Hepatic stellate cell (primary cell): ENCODE results near the gene EML4.
"Not testable (repeated sequence)": the region's sequence is repeated elsewhere in the genome, so short reads cannot be mapped to it uniquely, and the experiment has no call there.

Experiments used
- DNase-seq: peaks from one replicate; pipeline ENCODE4 v3.0.0; 2011; ENCODE audit warnings: low spot score

Gene EML4

GRCh38 chr2:42353792-42354429, 184.8 kb downstream of the EML4 start:
- no peak for DNase-seq

GRCh38 chr2:42359304-42359964, 190.3 kb downstream of the EML4 start:
- DNase-seq = no peak

GRCh38 chr2:42359965-42360483, 190.9 kb downstream of the EML4 start:
- no peak for DNase-seq

- no peak for DNase-seq
Measured at GRCh38 chr2:42360493-42360889, 191.3 kb downstream of the EML4 start.

DNA sequence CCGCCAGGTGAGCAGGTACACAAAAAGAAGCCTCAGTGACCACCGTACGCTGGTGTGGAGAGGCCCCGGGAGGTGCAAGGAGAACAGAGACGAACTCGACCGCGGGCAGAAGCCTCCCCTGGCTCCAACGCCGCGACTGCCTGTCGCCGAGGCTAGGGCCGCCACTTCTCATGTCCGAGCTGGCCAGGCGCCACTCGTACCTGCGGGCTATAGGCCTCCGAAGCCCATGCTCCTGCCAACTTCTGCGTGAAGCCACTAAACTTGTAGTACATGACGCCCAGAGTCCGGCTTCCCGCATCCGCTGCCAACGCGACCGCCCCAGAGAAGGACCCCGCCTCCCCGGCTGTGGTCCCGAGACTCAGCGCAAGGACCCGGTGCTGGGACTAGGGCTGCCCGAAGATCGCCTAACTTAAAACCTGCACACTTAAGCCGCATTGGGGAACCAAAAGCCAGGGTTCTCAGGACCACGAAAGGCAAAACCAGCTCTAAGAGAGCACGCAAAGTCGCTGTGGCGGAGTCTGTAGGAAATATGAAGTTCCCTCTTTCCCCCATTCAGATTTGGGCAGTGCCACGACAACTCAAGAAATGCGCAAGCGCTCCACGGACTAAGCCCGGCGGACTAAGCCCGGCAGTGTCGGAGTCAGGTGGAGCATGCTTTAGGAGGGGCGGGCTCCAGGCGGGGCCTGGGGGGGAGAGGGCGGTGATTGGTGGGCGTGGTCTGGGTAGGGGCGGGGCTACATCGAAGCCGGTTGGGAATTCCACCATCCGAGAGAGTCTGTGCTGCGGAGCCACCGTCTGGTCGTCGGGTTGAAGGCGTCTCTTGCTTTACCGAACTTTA, 192.0 kb downstream of the EML4 start, which contains the start of gene COX7A2L:
Gene COX7A2L, minus strand, starts transcription at position 328 of the 838 bp plus-strand sequence. Its CDS starts 56 bp downstream, at position 272.
- peak; percentile 99 for DNase-seq

- no peak for DNase-seq
Measured at GRCh38 chr2:42361728-42362283, 192.7 kb downstream of the EML4 start.

GRCh38 chr2:42363413-42363812, 194.3 kb downstream of the EML4 start:
- no peak for DNase-seq

- no peak for DNase-seq
Measured at GRCh38 chr2:42364658-42365057, 195.5 kb downstream of the EML4 start.

GRCh38 chr2:42366411-42366810, 197.3 kb downstream of the EML4 start:
- DNase-seq = no peak

DNA sequence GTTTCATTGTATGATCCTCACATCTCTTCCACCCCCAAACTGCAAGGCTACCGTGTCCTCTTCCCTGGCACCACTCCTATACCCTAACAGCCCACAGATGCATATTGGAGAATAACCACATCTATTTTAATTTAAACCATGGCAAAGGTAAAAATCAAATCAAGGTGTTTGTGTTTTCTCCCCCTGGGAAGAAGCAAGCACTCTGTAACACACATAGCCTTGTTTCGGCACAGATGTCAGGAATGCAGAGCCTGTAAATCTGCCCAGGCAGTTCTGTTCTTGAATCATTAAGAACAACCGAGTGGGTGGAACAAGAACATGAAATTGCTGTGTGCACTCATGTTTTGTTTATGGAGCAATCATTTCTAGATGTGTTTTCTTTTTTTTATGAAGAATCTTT, 198.7 kb downstream of the EML4 start:
- DNase-seq = no peak

DNA sequence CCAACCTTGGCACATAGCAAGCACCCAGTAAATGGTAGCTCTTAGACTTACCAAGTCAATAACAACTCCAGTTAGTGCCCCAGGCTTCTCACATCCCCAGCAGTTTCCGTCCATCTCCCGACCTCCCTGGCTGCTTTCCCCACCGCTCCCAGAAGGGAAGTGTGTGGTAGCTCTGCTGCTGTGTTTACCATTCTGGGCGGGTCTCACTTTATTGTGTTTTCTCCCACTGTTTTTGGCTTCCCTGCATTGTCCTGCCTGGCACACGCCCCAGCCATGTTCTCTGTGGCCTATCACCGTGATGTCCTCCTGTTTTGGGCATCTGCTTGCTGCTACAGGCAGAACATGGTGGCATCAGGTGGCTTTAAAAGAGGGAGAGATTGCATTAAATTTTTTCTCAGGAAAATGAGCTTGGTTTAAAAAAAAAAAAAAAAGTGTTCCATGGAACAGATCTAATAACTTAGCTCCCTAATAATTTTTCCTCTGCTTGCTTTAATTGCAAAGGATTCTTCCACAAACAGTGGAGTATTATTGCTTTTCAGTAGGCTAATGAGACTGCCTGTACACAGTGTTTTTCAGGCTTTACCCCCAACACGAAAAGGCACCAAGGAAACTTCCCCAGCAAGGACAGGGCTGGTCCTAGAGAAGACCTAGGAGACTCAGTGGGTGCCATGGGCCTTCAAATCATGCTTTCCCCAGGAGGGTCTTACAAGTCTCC, 199.8 kb downstream of the EML4 start:
- no peak for DNase-seq

DNA sequence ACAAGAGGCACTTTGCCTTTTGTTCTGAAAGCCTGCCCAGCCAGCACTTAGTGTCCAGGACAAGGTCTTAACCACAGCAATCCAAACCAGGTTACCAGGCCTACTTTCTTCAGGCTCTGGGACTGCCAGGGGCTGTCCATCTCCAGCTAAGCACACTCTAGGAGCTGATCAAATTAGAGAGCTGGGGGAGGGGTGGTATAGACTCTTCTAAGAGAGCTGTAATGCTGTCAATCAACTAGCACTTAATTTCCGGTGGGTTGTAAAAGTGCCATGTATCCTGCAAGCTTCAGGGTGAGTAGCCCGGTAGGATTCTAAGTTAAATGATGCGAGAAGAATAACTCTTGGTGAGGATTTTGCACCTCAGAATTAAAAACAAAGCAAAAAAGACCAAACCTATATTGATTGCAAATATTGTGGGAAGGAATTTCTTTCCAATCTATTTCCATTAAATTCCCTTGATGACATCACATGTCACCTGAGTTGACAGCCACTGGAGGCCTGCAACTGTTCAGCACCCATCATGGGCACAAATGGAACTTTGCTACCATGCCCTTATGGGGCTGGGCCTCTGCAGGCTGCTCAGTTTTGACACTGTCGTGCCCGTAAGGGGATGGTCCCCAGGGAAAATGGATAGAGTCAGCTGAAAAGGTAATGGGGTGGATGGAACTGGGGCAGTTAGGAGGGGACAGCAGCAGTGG, 200.5 kb downstream of the EML4 start:
- no peak for DNase-seq

GRCh38 chr2:42371611-42372473, 202.7 kb downstream of the EML4 start:
- DNase-seq = no peak

DNA sequence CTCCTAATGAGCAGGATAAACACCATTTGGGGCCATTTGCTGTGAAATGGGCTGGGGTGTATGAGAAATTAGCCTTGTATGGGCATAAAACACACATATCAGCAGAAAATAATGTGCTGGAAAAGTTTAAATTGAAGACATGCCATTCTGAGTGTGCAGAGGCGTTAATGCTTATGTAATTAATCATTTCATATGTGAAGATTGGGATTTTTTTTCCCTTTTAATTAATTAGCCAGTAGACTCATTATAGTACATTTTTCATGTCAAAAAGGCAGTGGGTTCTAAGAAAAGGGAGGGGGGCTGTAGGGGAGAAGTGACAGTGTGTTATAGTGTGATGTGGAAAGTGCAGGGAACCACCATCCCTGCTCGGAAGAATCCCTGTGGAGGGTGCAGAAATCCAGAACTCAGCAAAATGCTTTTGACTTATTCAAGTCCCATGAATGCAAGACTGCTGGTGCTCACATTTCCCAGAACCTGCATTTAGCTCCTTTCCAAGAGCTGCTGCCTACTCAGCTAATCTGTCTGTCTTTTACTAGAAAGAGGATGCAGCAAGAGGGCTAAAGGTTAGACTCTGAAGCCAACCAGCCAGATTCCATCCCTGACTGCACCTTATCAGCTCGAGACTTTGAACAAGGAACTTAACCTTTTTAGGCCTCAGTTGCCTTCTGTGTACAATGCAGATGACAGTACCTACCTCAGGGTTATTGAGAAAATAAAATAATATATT, 203.5 kb downstream of the EML4 start:
- DNase-seq = no peak

- no peak for DNase-seq
Measured at GRCh38 chr2:42376758-42377157, 207.6 kb downstream of the EML4 start.

GRCh38 chr2:42378415-42378814, 209.3 kb downstream of the EML4 start:
- no peak for DNase-seq

DNA sequence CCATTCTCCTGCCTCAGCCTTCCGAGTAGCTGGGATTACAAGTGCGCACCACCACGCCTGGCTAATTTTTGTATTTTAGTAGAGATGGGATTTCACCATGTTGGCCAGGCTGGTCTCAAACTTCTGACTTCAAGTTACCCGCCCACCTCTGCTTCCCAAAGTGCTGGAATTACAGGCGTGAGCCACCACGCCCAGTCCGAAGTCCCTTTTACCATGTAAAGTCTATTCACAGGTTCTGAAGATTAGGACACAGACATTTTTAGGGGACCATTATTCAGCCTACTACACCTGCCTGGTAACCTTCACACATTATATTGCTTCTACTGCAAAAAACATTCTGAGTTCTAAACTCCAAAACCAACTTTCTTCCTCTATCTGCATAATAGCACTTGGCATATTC, 210.9 kb downstream of the EML4 start:
- DNase-seq = not testable (repeated sequence)

GRCh38 chr2:42382144-42382543, 213.0 kb downstream of the EML4 start:
- no peak for DNase-seq
